Measurements from ENCODE around the gene CCDC121. TPM values are rescaled to one million over a fixed set of nuclear protein-coding genes. Genes with fewer than 3 reads are reported as not detected.

The CCDC121 gene
- total RNA-seq, 2 donors from 2014 or later, result 3.6 to 4.2 TPM

- no peak for TF ChIP-seq CTCF (IDR thresholded peaks at IDR 0.05)
- DNase-seq (ENCODE audit: low spot score), result no peak
- Histone ChIP-seq H3K27ac (peak overlapping the region; percentile 84 to 92), H3K27me3 (no peaks in the 10 kb centered on the region), H3K4me3 (peak overlapping the region; percentile 75 to 80), H3K9me3 (no peaks in the 10 kb centered on the region), H3K4me1 (peaks cover 3 to 30% of the 10 kb centered on the region in 2 donors), H3K36me3 (peaks cover 47% of the 10 kb centered on the region)
Measured at GRCh38 chr2:27664154-27664574, 35.4 kb upstream of the CCDC121 start.

GRCh38 chr2:27663285-27664153 is 34.7 kb upstream of the CCDC121 start, which contains the start of the genes SLC4A1AP and SUPT7L:
SLC4A1AP (plus strand) TSS chr2:27663889; CDS start chr2:27663915, 26 bp downstream.
SUPT7L (minus strand) TSS chr2:27663614; CDS start chr2:27662192, 1,422 bp downstream.
- Histone ChIP-seq H3K36me3 (peaks cover 43% of the 10 kb centered on the region), H3K9me3 (no peaks in the 10 kb centered on the region), H3K4me1 (peaks cover 3 to 33% of the 10 kb centered on the region in 2 donors), H3K27me3 (no peaks in the 10 kb centered on the region), H3K27ac (peak within 1 kb of the TSS; percentile 84 to 92), H3K4me3 (peak within 1 kb of the TSS; percentile 75 to 80)
- peak in 1 of 2 donors; percentile 12 for TF ChIP-seq CTCF (IDR thresholded peaks at IDR 0.05)
- DNase-seq (ENCODE audit: low spot score), result peak; percentile 76

GRCh38 chr2:27661371-27661770 is 32.6 kb upstream of the CCDC121 start:
- no peaks in the 10 kb centered on the region for H3K9me3 ChIP-seq
- no peak for TF ChIP-seq CTCF (IDR thresholded peaks at IDR 0.05)
- no peak overlapping the region for H3K27ac ChIP-seq
- H3K4me1 ChIP-seq, result peaks cover 3 to 33% of the 10 kb centered on the region in 2 donors
- DNase-seq (ENCODE audit: low spot score), result no peak
- no peaks in the 10 kb centered on the region for H3K27me3 ChIP-seq
- peaks cover 42% of the 10 kb centered on the region for H3K36me3 ChIP-seq
- no peak overlapping the region for H3K4me3 ChIP-seq

GRCh38 chr2:27655155-27655951 is 26.5 kb upstream of the CCDC121 start:
- Histone ChIP-seq H3K36me3 (peaks cover 87% of the 10 kb centered on the region), H3K9me3 (no peaks in the 10 kb centered on the region), H3K4me3 (no peak overlapping the region), H3K27ac (no peak overlapping the region), H3K4me1 (peaks cover 0 to 4% of the 10 kb centered on the region in 2 donors), H3K27me3 (no peaks in the 10 kb centered on the region)
- TF ChIP-seq CTCF (IDR thresholded peaks at IDR 0.05), result no peak
- no peak for DNase-seq (ENCODE audit: low spot score)

- peaks cover 92% of the 10 kb centered on the region for H3K36me3 ChIP-seq
- H3K4me3 ChIP-seq, result no peak overlapping the region
- DNase-seq (ENCODE audit: low spot score), result no peak
Measured at GRCh38 chr2:27653397-27653796, 24.6 kb upstream of the CCDC121 start.

More at GRCh38 chr2:27653397-27653796, 24.6 kb upstream of the CCDC121 start:
- Histone ChIP-seq H3K9me3 (no peaks in the 10 kb centered on the region), H3K4me1 (no peaks in the 10 kb centered on the region), H3K27me3 (no peaks in the 10 kb centered on the region), H3K27ac (no peak overlapping the region)
- TF ChIP-seq CTCF (IDR thresholded peaks at IDR 0.05), result no peak

Data from right atrium auricular region (tissue), 2 donors.